Astrocyte (in vitro differentiated cells and primary cell): ENCODE measurements around the gene MYLK3. TPM values are rescaled to one million over a fixed set of nuclear protein-coding genes. Genes with fewer than 3 reads are reported as not detected.

Experiments used
- DNase-seq: peaks from one replicate; pipeline ENCODE4 v3.0.0-alpha.2; 2010; ENCODE audit warnings: low read depth
- FAIRE-seq: peaks from 2 replicates; lab custom pipeline; 2011; peaks lifted over from hg19 to GRCh38; lab: Jason Lieb, UNC
- H2AFZ ChIP-seq: 2 replicates; pipeline ENCODE4 v1.6.0; 2012; ENCODE audit warnings: low read depth, low read length, inconsistent platforms
- H3K27ac ChIP-seq: 2 replicates; pipeline ENCODE4 v1.5.1; 2011; ENCODE audit warnings: low read depth, low read length, inconsistent platforms
- H3K27me3 ChIP-seq: 2 replicates; pipeline ENCODE4 v1.6.0; 2011; ENCODE audit warnings: low read length, inconsistent platforms; ENCODE audit not compliant: insufficient read depth
- H3K36me3 ChIP-seq: 2 replicates; pipeline ENCODE4 v1.5.1; 2011; ENCODE audit warnings: low read length, inconsistent platforms; ENCODE audit not compliant: insufficient read depth
- H3K4me1 ChIP-seq: 2 replicates; pipeline ENCODE4 v1.5.1; 2011; ENCODE audit warnings: low read length, inconsistent platforms; ENCODE audit not compliant: insufficient read depth
- H3K4me2 ChIP-seq: 2 replicates; pipeline ENCODE4 v1.6.0; 2012; ENCODE audit warnings: low read length, inconsistent platforms
- H3K4me3 ChIP-seq: 2 replicates; pipeline ENCODE4 v1.5.1; 2011; ENCODE audit warnings: low read depth, mild to moderate bottlenecking, low read length, inconsistent platforms; ENCODE audit not compliant: insufficient read depth
- H3K79me2 ChIP-seq: 2 replicates; pipeline ENCODE4 v1.6.0; 2012; ENCODE audit warnings: mild to moderate bottlenecking, low read length, inconsistent platforms; ENCODE audit not compliant: insufficient read depth
- H3K9ac ChIP-seq: 2 replicates; pipeline ENCODE4 v1.6.0; 2012; ENCODE audit warnings: mild to moderate bottlenecking, low read length, inconsistent platforms
- H3K9me3 ChIP-seq: 2 replicates; pipeline ENCODE4 v1.5.1; 2012; ENCODE audit warnings: low read depth, mild to moderate bottlenecking, low read length, inconsistent platforms; ENCODE audit not compliant: insufficient read depth
- H4K20me1 ChIP-seq: 2 replicates; pipeline ENCODE4 v1.6.0; 2012; ENCODE audit warnings: low read length, inconsistent platforms; ENCODE audit not compliant: insufficient read depth
- H3K27ac Mint-ChIP-seq: one replicate; pipeline ENCODE4 v1.8.0; 2021; ENCODE audit warnings: mild to moderate bottlenecking, mixed read lengths; ENCODE audit not compliant: unreplicated experiment
- H3K27me3 Mint-ChIP-seq: one replicate; pipeline ENCODE4 v1.8.0; 2021; ENCODE audit warnings: low read depth, mixed read lengths; ENCODE audit not compliant: unreplicated experiment
- H3K36me3 Mint-ChIP-seq: one replicate; pipeline ENCODE4 v1.8.0; 2021; ENCODE audit warnings: low read depth, mixed read lengths; ENCODE audit not compliant: unreplicated experiment
- H3K4me1 Mint-ChIP-seq: one replicate; pipeline ENCODE4 v1.8.0; 2021; ENCODE audit warnings: low read depth, mixed read lengths; ENCODE audit not compliant: unreplicated experiment
- H3K4me3 Mint-ChIP-seq: one replicate; pipeline ENCODE4 v1.8.0; 2021; ENCODE audit warnings: mild to moderate bottlenecking, moderate library complexity, mixed read lengths; ENCODE audit not compliant: unreplicated experiment
- H3K9me3 Mint-ChIP-seq: one replicate; pipeline ENCODE4 v1.8.0; 2021; ENCODE audit warnings: mild to moderate bottlenecking, mixed read lengths; ENCODE audit not compliant: unreplicated experiment
- EZH2 ChIP-seq: IDR thresholded peaks from 2 replicates; pipeline ENCODE4 v1.6.1; 2012; ENCODE audit warnings: mild to moderate bottlenecking, low read length, inconsistent platforms; ENCODE audit not compliant: insufficient read depth
- total RNA-seq: library from RNA; stranded (reverse); gene quantifications from 2 replicates; pipeline ENCODE4 v1.2.1, GENCODE V29; 2021
- TF ChIP-seq, protein P1 (sequence below): IDR thresholded peaks from 2 replicates; pipeline ENCODE4 v1.5.1; 2011; ENCODE audit warnings: low read depth, mild to moderate bottlenecking, inconsistent platforms, low read length, moderate library complexity; ENCODE audit not compliant: insufficient read depth

MYLK3 gene
- total RNA-seq, 1 donor from 2014 or later = 1.3 TPM

DNA sequence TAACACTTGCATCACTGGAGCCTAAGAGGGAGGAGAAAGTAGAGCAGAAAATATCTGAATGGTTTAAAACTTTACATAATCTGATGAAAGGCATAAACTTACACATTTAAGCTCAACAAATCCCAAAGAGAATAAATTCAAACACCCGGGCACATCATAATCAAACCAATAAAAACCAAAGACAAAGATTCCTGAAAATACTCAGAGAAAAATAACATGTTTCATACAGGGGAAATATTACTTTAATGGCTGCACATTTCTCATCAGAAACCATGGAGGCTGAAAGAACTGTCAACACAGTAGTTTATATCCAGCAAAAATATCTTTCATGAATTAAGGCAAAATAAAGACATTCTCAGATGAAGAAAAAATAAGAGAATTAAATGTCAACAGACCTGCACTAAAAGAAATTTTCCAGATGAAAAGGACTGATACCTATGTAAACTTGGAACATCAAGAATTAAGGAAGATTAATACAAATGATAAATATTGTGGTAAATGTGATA, 48.7 kb upstream of the MYLK3 start:
- no peaks in the 10 kb centered on the region for H3K27me3 Mint-ChIP-seq
- FAIRE-seq (no peak), DNase-seq (no peak)
- peaks cover 15% of the 10 kb centered on the region for H3K9me3 Mint-ChIP-seq
- peaks cover 23% of the 10 kb centered on the region for H3K36me3 Mint-ChIP-seq
- no peaks in the 10 kb centered on the region for H3K4me1 Mint-ChIP-seq
- Histone ChIP-seq H3K4me1 (no peaks in the 10 kb centered on the region), H3K27me3 (no peaks in the 10 kb centered on the region), H3K36me3 (no peaks in the 10 kb centered on the region), H4K20me1 (peaks cover 7% of the 10 kb centered on the region), H2AFZ (no peak overlapping the region), H3K9me3 (no peaks in the 10 kb centered on the region), H3K9ac (no peak overlapping the region), H3K4me2 (no peak overlapping the region), H3K27ac (no peak overlapping the region), H3K79me2 (no peaks in the 10 kb centered on the region), H3K4me3 (no peak overlapping the region)
- no peak overlapping the region for H3K4me3 Mint-ChIP-seq
- H3K27ac Mint-ChIP-seq = no peak overlapping the region
- TF ChIP-seq, protein P1, sequence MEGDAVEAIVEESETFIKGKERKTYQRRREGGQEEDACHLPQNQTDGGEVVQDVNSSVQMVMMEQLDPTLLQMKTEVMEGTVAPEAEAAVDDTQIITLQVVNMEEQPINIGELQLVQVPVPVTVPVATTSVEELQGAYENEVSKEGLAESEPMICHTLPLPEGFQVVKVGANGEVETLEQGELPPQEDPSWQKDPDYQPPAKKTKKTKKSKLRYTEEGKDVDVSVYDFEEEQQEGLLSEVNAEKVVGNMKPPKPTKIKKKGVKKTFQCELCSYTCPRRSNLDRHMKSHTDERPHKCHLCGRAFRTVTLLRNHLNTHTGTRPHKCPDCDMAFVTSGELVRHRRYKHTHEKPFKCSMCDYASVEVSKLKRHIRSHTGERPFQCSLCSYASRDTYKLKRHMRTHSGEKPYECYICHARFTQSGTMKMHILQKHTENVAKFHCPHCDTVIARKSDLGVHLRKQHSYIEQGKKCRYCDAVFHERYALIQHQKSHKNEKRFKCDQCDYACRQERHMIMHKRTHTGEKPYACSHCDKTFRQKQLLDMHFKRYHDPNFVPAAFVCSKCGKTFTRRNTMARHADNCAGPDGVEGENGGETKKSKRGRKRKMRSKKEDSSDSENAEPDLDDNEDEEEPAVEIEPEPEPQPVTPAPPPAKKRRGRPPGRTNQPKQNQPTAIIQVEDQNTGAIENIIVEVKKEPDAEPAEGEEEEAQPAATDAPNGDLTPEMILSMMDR = no peak

DNA sequence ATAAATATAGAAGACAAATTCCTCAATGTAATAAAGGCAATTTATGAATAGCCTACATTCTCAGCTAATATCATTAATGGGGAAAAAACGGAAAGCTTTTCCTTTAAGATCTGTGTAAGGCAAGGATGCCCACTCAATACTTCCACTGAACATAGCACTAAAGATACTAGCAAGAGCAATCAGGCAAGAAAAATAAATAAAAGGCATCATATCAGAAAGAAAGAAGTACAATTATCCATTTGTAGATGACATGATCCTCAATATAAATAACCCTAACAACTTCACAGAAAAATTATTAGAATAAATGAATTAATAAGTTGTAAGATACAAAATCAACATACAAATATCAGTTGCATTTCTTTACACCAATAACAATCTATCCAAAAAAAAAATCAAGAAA, 45.7 kb upstream of the MYLK3 start:
- Histone ChIP-seq H4K20me1 (no peaks in the 10 kb centered on the region), H3K79me2 (no peaks in the 10 kb centered on the region), H3K9me3 (no peaks in the 10 kb centered on the region), H3K27ac (no peak overlapping the region), H3K4me2 (no peak overlapping the region), H3K9ac (no peak overlapping the region), H3K4me3 (no peak overlapping the region), H3K27me3 (no peaks in the 10 kb centered on the region), H3K4me1 (peaks cover 6% of the 10 kb centered on the region), H3K36me3 (no peaks in the 10 kb centered on the region), H2AFZ (no peak overlapping the region)
- H3K4me3 Mint-ChIP-seq = no peak overlapping the region
- peaks cover 23% of the 10 kb centered on the region for H3K36me3 Mint-ChIP-seq
- no peak for DNase-seq
- FAIRE-seq = no peak
- TF ChIP-seq, protein P1 = no peak
- no peak for TF ChIP-seq EZH2
- H3K27me3 Mint-ChIP-seq = no peaks in the 10 kb centered on the region
- H3K4me1 Mint-ChIP-seq = no peaks in the 10 kb centered on the region
- H3K9me3 Mint-ChIP-seq = peaks cover 15% of the 10 kb centered on the region
- H3K27ac Mint-ChIP-seq = no peak overlapping the region

GRCh38 chr16:46790599-46791270, 42.6 kb upstream of the MYLK3 start:
- peaks cover 4% of the 10 kb centered on the region for H3K4me1 Mint-ChIP-seq
- H3K27ac Mint-ChIP-seq = no peak overlapping the region
- DNase-seq = no peak
- H3K27ac ChIP-seq = peak overlapping the region; percentile 6
- H3K9me3 Mint-ChIP-seq = peaks cover 11% of the 10 kb centered on the region
- no peaks in the 10 kb centered on the region for H4K20me1 ChIP-seq
- H3K9ac ChIP-seq = peak overlapping the region; percentile 75
- H3K4me3 Mint-ChIP-seq = peak overlapping the region; percentile 29
- H3K4me3 ChIP-seq = peak overlapping the region; percentile 50
- peak overlapping the region; percentile 82 for H3K4me2 ChIP-seq
- no peaks in the 10 kb centered on the region for H3K9me3 ChIP-seq
- H3K4me1 ChIP-seq = peaks cover 6% of the 10 kb centered on the region
- no peaks in the 10 kb centered on the region for H3K79me2 ChIP-seq
- no peak for TF ChIP-seq EZH2
- TF ChIP-seq, protein P1 = no peak
- H3K36me3 Mint-ChIP-seq = peaks cover 16% of the 10 kb centered on the region
- no peaks in the 10 kb centered on the region for H3K27me3 Mint-ChIP-seq
- no peak for FAIRE-seq
- peak overlapping the region; percentile 89 for H2AFZ ChIP-seq
- H3K36me3 ChIP-seq = no peaks in the 10 kb centered on the region
- no peaks in the 10 kb centered on the region for H3K27me3 ChIP-seq
